Endodermal cell (in vitro differentiated cells): Measurements from ENCODE around the gene WNT7B. TPM values are rescaled to one million over a fixed set of nuclear protein-coding genes. Genes with fewer than 3 reads are reported as not detected.

ENCODE experiments used
- DNase-seq: peaks from one replicate; pipeline ENCODE4 v3.0.0-alpha.2; 2017
- H3K27ac ChIP-seq: 2 replicates; pipeline ENCODE4 v1.5.1; 2013; ENCODE audit warnings: mild to moderate bottlenecking, low read depth, low read length, moderate library complexity
- H3K27me3 ChIP-seq: 2 replicates; pipeline ENCODE4 v1.6.1; 2013; ENCODE audit warnings: mild to moderate bottlenecking, low read length, moderate library complexity; ENCODE audit not compliant: insufficient read depth, control insufficient read depth, poor library complexity, severe bottlenecking
- H3K36me3 ChIP-seq: 2 replicates; pipeline ENCODE4 v1.7.0; 2013; ENCODE audit warnings: mild to moderate bottlenecking, low read length, moderate library complexity; ENCODE audit not compliant: control insufficient read depth, insufficient read depth
- H3K4me1 ChIP-seq: one replicate; pipeline ENCODE4 v1.7.0; 2013; ENCODE audit warnings: low read length; ENCODE audit not compliant: control insufficient read depth, insufficient read depth
- H3K4me3 ChIP-seq: 2 replicates; pipeline ENCODE4 v1.5.1; 2013; ENCODE audit warnings: mild to moderate bottlenecking, low read length, moderate library complexity
- H3K9ac ChIP-seq: 2 replicates; pipeline ENCODE4 v1.6.1; 2013; ENCODE audit warnings: mild to moderate bottlenecking, low read length, moderate library complexity; ENCODE audit not compliant: poor library complexity, severe bottlenecking; ENCODE audit errors: extremely low read depth
- H3K9me3 ChIP-seq: 2 replicates; pipeline ENCODE4 v1.6.1; 2013; ENCODE audit warnings: mild to moderate bottlenecking, low read length, moderate library complexity; ENCODE audit not compliant: control insufficient read depth
- H3K27ac Mint-ChIP-seq: 2 replicates; pipeline ENCODE4 v1.8.0; 2020; ENCODE audit warnings: mixed read lengths
- H3K27me3 Mint-ChIP-seq: 2 replicates; pipeline ENCODE4 v1.8.0; 2021; ENCODE audit warnings: mild to moderate bottlenecking, mixed read lengths; ENCODE audit not compliant: insufficient read depth
- H3K36me3 Mint-ChIP-seq: 2 replicates; pipeline ENCODE4 v1.8.0; 2020; ENCODE audit warnings: low read depth, mixed read lengths
- H3K4me1 Mint-ChIP-seq: 2 replicates; pipeline ENCODE4 v1.8.0; 2020; ENCODE audit warnings: mixed read lengths
- H3K4me3 Mint-ChIP-seq: 2 replicates; pipeline ENCODE4 v1.8.0; 2020; ENCODE audit warnings: mild to moderate bottlenecking, moderate library complexity, mixed read lengths
- H3K9me3 Mint-ChIP-seq: 2 replicates; pipeline ENCODE4 v1.8.0; 2020; ENCODE audit warnings: mild to moderate bottlenecking, mixed read lengths
- WGBS, 2 experiments: methylation state at CpG; one replicate each; pipeline versions ENCODE4 v1.1.5 to v1.1.7; 2013; ENCODE audit warnings: missing lambda C conversion rate in 2 of 2, mixed read lengths in 1 of 2; ENCODE audit not compliant: insufficient coverage in 1 of 2, insufficient read length in 1 of 2; 5-methylcytosine and 5-hydroxymethylcytosine counted together
- total RNA-seq, 2 donors: library from RNA; stranded (reverse); fragmentation: NEBNext Ultra II Directional in 1 of 2; extraction: Animal tissue kit (Norgen Biotek cat#: 25700) in 1 of 2; gene quantifications; 2 replicates in 1 of 2; 3 replicates in 1 of 2; pipeline ENCODE4 v1.2.1, GENCODE V29; 2021
- TF ChIP-seq, protein P1 (sequence below): fragments of 200-600 bp; sonication (generic); conservative IDR thresholded peaks from 2 replicates; pipeline ENCODE4 v1.5.0; 2021; ENCODE audit warnings: antibody characterized with exemption, mild to moderate bottlenecking

Gene WNT7B
- total RNA-seq, 2 donors from 2014 or later, result not detected

DNA sequence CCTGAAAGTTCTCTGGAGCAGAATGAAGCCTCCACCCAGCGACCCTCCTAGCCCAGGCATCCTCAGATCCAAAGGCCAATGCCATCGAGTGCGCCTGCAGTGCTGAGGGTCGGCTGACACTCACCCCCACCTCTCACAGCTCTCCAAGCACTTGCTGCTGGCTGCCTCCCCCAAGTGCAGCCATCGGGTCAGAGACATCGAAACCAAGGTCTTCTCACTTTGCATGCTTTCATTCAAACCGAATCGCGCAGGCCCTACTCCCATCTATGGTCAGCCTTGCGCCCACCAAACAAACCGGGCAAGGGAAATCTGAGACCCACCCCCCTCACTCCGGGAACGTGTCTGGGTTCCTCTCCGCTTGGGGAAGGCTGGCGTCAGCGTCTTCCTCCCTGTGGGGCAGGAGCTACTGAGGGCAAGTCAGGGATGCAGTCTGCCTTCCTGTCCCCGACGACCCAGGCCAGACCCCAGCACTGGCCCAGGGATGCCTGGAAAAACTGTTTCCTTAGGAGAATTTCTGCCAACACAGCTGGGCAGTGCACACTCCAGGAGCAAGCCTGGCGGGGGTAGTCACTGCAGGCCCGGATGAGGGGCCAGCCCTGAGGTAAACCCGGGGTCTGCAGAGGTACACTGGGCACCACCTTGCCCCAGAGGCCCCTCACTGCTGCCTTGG is 7.0 kb downstream of the WNT7B start:
- H3K27ac Mint-ChIP-seq, result no peak overlapping the region
- H3K4me1 ChIP-seq, result no peaks in the 10 kb centered on the region
- no peak overlapping the region for H3K27ac ChIP-seq
- TF ChIP-seq, protein P1, sequence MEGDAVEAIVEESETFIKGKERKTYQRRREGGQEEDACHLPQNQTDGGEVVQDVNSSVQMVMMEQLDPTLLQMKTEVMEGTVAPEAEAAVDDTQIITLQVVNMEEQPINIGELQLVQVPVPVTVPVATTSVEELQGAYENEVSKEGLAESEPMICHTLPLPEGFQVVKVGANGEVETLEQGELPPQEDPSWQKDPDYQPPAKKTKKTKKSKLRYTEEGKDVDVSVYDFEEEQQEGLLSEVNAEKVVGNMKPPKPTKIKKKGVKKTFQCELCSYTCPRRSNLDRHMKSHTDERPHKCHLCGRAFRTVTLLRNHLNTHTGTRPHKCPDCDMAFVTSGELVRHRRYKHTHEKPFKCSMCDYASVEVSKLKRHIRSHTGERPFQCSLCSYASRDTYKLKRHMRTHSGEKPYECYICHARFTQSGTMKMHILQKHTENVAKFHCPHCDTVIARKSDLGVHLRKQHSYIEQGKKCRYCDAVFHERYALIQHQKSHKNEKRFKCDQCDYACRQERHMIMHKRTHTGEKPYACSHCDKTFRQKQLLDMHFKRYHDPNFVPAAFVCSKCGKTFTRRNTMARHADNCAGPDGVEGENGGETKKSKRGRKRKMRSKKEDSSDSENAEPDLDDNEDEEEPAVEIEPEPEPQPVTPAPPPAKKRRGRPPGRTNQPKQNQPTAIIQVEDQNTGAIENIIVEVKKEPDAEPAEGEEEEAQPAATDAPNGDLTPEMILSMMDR, result no peak
- no peak overlapping the region for H3K4me3 ChIP-seq
- H3K27me3 Mint-ChIP-seq, result peaks cover 59% of the 10 kb centered on the region
- peaks cover 57% of the 10 kb centered on the region for H3K27me3 ChIP-seq
- no peak overlapping the region for H3K9ac ChIP-seq
- peaks cover 4% of the 10 kb centered on the region for H3K4me1 Mint-ChIP-seq
- no peaks in the 10 kb centered on the region for H3K9me3 ChIP-seq
- H3K9me3 Mint-ChIP-seq, result peaks cover 1% of the 10 kb centered on the region
- DNase-seq, result no peak
- H3K36me3 Mint-ChIP-seq, result no peaks in the 10 kb centered on the region
- H3K4me3 Mint-ChIP-seq, result no peak overlapping the region
- H3K36me3 ChIP-seq, result no peaks in the 10 kb centered on the region
- 74% methylated on average over 10 to 21 of the region's 21 CpGs for WGBS, 2 experiments

GRCh38 chr22:45969414-45969799 is 7.6 kb downstream of the WNT7B start:
- TF ChIP-seq, protein P1, result peak; percentile 66
- H3K9me3 Mint-ChIP-seq, result peaks cover 1% of the 10 kb centered on the region
- H3K27ac ChIP-seq, result no peak overlapping the region
- peaks cover 2% of the 10 kb centered on the region for H3K4me1 Mint-ChIP-seq
- no peak overlapping the region for H3K4me3 Mint-ChIP-seq
- WGBS, 2 experiments, result 65 to 92% methylated on average over 4 to 11 of the region's 11 CpGs
- no peak overlapping the region for H3K4me3 ChIP-seq
- peaks cover 51% of the 10 kb centered on the region for H3K27me3 ChIP-seq
- no peaks in the 10 kb centered on the region for H3K36me3 Mint-ChIP-seq
- no peak overlapping the region for H3K27ac Mint-ChIP-seq
- H3K36me3 ChIP-seq, result no peaks in the 10 kb centered on the region
- no peaks in the 10 kb centered on the region for H3K9me3 ChIP-seq
- H3K4me1 ChIP-seq, result no peaks in the 10 kb centered on the region
- H3K9ac ChIP-seq, result no peak overlapping the region
- DNase-seq, result peak; percentile 79
- peaks cover 55% of the 10 kb centered on the region for H3K27me3 Mint-ChIP-seq

GRCh38 chr22:45968751-45969413 is 8.1 kb downstream of the WNT7B start:
- 92% methylated on average over 11 to 21 of the region's 21 CpGs for WGBS, 2 experiments
- Histone ChIP-seq H3K27me3 (peaks cover 46% of the 10 kb centered on the region), H3K4me3 (no peak overlapping the region), H3K27ac (no peak overlapping the region), H3K4me1 (no peaks in the 10 kb centered on the region), H3K36me3 (no peaks in the 10 kb centered on the region), H3K9me3 (no peaks in the 10 kb centered on the region), H3K9ac (no peak overlapping the region)
- Mint-ChIP-seq H3K27ac (no peak overlapping the region), H3K36me3 (no peaks in the 10 kb centered on the region), H3K4me1 (peaks cover 2% of the 10 kb centered on the region), H3K27me3 (peaks cover 51% of the 10 kb centered on the region), H3K9me3 (peaks cover 1% of the 10 kb centered on the region), H3K4me3 (no peak overlapping the region)
- DNase-seq, result no peak
- TF ChIP-seq, protein P1, result no peak
